SK-N-SH treated with all-trans-retinoic acid at 6 μM for 48 hours (cell line): ENCODE results near the gene LYRM9.

Experiments
- ATAC-seq: fragments of 200-7000 bp; cut with Tn5 transposase; 3 replicates; pipeline ENCODE4 v1.9.1; 2020; ENCODE audit warnings: mild to moderate bottlenecking, moderate library complexity
- ARNTL ChIP-seq: fragments of 450-650 bp; formaldehyde crosslinking; IDR thresholded peaks from 2 replicates; pipeline ENCODE4 v1.5.0; 2020; ENCODE audit warnings: low read depth, mild to moderate bottlenecking, moderate library complexity, borderline replicate concordance
- CSDC2 ChIP-seq: fragments of 250-450 bp; sonication (Bioruptor Pico); IDR thresholded peaks from 2 replicates; pipeline ENCODE4 v1.5.0; 2020; ENCODE audit warnings: mild to moderate bottlenecking, moderate library complexity
- CSRNP3 ChIP-seq: fragments of 250-450 bp; sonication (Bioruptor Pico); IDR thresholded peaks from 2 replicates; pipeline ENCODE4 v1.5.1; 2021; ENCODE audit warnings: mild to moderate bottlenecking, moderate library complexity
- GLIS3 ChIP-seq: fragments of 250-450 bp; sonication (Bioruptor Pico); IDR thresholded peaks from 2 replicates; pipeline ENCODE4 v1.5.0; 2020; ENCODE audit warnings: mild to moderate bottlenecking, moderate library complexity
- ISL1 ChIP-seq: fragments of 250-450 bp; sonication (Bioruptor Pico); IDR thresholded peaks from 2 replicates; pipeline ENCODE4 v2.1.2; 2022; ENCODE audit warnings: mild to moderate bottlenecking, moderate library complexity
- OSR1 ChIP-seq: fragments of 250-450 bp; sonication (Bioruptor Pico); IDR thresholded peaks from 2 replicates; pipeline ENCODE4 v1.8.0; 2022; ENCODE audit warnings: moderate library complexity, mild to moderate bottlenecking, inconsistent platforms
- PATZ1 ChIP-seq: fragments of 250-450 bp; sonication (Bioruptor Pico); IDR thresholded peaks from 2 replicates; pipeline ENCODE4 v1.8.0; 2020; ENCODE audit warnings: mild to moderate bottlenecking, moderate library complexity, borderline replicate concordance
- POU6F1 ChIP-seq: fragments of 250-450 bp; sonication (Bioruptor Pico); IDR thresholded peaks from 2 replicates; pipeline ENCODE4 v1.8.0; 2021; ENCODE audit warnings: low read depth, mild to moderate bottlenecking, moderate library complexity, borderline replicate concordance
- PPARA ChIP-seq: fragments of 250-450 bp; sonication (Bioruptor Pico); IDR thresholded peaks from 2 replicates; pipeline ENCODE4 v1.5.0; 2020; ENCODE audit warnings: mild to moderate bottlenecking, borderline replicate concordance
- RARB ChIP-seq: fragments of 250-450 bp; sonication (Bioruptor Pico); IDR thresholded peaks from 2 replicates; pipeline ENCODE4 v1.8.0; 2021; ENCODE audit warnings: mild to moderate bottlenecking, moderate library complexity
- SNAI2 ChIP-seq: fragments of 250-450 bp; sonication (Bioruptor Pico); IDR thresholded peaks from 2 replicates; pipeline ENCODE4 v1.5.0; 2020; ENCODE audit warnings: mild to moderate bottlenecking, moderate library complexity
- TCF4 ChIP-seq: fragments of 250-450 bp; sonication (Bioruptor Pico); IDR thresholded peaks from 2 replicates; pipeline ENCODE4 v1.8.0; 2021; ENCODE audit warnings: mild to moderate bottlenecking, moderate library complexity, borderline replicate concordance
- TOX ChIP-seq: fragments of 250-450 bp; sonication (Bioruptor Pico); IDR thresholded peaks from 2 replicates; pipeline ENCODE4 v1.8.0; 2021; ENCODE audit warnings: mild to moderate bottlenecking, moderate library complexity, borderline replicate concordance
- TSHZ2 ChIP-seq: fragments of 250-450 bp; sonication (Bioruptor Pico); IDR thresholded peaks from 2 replicates; pipeline ENCODE4 v1.5.0; 2020; ENCODE audit warnings: mild to moderate bottlenecking, moderate library complexity
- ZC3H10 ChIP-seq: fragments of 250-450 bp; sonication (Bioruptor Pico); IDR thresholded peaks from 2 replicates; pipeline ENCODE4 v1.5.1; 2021; ENCODE audit warnings: mild to moderate bottlenecking, moderate library complexity
- ZFP3 ChIP-seq: fragments of 250-450 bp; sonication (Bioruptor Pico); IDR thresholded peaks from 2 replicates; pipeline ENCODE4 v1.5.0; 2020; ENCODE audit warnings: mild to moderate bottlenecking, moderate library complexity
- ZFP30 ChIP-seq: fragments of 450-650 bp; formaldehyde crosslinking; IDR thresholded peaks from 2 replicates; pipeline ENCODE4 v1.5.0; 2022; ENCODE audit warnings: mild to moderate bottlenecking, moderate library complexity
- ZNF565 ChIP-seq: fragments of 450-650 bp; formaldehyde crosslinking; conservative IDR thresholded peaks from 2 replicates; pipeline ENCODE4 v1.5.0; 2020; ENCODE audit warnings: low read depth, mild to moderate bottlenecking, moderate library complexity
- ZNF70 ChIP-seq: fragments of 450-650 bp; formaldehyde crosslinking; IDR thresholded peaks from 2 replicates; pipeline ENCODE4 v1.5.0; 2020; ENCODE audit warnings: mild to moderate bottlenecking, moderate library complexity
- ZNF8 ChIP-seq: fragments of 450-650 bp; formaldehyde crosslinking; IDR thresholded peaks from 2 replicates; pipeline ENCODE4 v1.5.0; 2020; ENCODE audit warnings: mild to moderate bottlenecking, moderate library complexity
- TF ChIP-seq, protein P1 (sequence below): fragments of 250-450 bp; sonication (Bioruptor Pico); IDR thresholded peaks from 2 replicates; pipeline ENCODE4 v1.5.1; 2020; ENCODE audit warnings: low read depth, mild to moderate bottlenecking, moderate library complexity

Gene LYRM9

DNA sequence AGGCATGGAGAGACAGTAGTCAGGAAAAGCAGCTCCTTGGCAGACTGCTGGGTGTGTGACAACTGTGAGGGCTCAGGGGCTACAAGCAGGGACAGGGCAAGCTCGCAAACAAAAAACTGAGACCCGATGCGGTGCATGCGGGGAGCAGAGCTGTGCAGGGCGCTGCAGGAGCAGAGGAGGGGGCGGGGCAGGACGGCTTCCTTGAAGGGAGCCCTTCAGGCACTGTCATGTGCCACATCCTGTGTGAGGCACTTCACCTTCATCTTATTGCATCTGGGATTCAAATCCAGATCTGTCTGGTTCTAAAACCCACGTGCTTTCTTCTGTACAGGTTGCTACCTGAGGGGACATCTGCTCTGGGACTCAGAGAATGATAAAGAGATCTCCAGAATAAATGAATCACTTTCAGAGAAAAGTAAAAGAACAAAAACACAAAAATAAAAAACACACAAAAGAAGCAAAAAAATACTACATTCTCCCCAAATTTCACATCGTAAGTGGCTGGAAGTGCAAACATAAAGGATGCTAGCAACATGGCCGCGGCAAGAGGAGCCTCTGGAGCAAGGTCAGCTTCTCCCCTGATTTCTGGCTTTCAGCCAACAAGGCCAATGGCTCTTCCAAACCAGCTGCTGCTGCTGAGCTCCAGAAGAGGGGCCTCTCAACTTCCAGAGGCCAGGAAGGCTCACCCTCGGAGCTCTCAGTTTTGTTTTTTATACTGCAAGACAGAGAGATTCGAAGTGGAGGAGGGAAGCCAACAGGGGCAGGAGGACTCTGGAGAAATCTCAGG, 14.2 kb downstream of the LYRM9 start:
- TF ChIP-seq TOX (CRISPR knock-in tag) (no peak), PPARA (CRISPR knock-in tag) (no peak), TCF4 (CRISPR knock-in tag) (no peak), CSDC2 (no peak)
- no peak for ATAC-seq

DNA sequence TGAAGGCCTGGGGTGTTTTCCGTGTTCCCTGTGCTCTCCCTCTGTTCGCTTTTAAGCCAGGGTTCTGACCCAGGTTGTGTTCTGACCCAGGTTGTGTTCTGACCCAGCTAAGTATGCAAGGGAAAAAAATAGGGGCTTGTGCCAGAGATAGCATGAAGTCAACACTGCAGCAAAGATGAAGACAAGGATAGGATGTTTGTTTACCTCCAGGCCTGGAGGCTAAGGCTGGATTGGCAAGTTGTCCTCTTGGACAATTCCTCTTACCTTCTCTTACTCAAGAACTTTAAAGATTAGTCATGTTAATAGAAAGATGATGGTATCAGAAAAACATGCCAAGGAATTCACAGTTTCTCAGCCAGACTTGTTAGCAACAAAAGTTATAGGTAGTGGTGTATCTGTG, 19.4 kb downstream of the LYRM9 start:
- TF ChIP-seq ZNF565 (CRISPR knock-in tag) (no peak), ISL1 (CRISPR knock-in tag) (no peak), TSHZ2 (no peak), TOX (CRISPR knock-in tag) (no peak), ZC3H10 (CRISPR knock-in tag) (no peak), RARB (CRISPR knock-in tag) (no peak), OSR1 (CRISPR knock-in tag) (no peak), GLIS3 (no peak), ZNF70 (no peak), ARNTL (CRISPR knock-in tag) (no peak), ZFP30 (CRISPR knock-in tag) (no peak), SNAI2 (CRISPR knock-in tag) (no peak), ZNF8 (CRISPR knock-in tag) (no peak), CSRNP3 (CRISPR knock-in tag) (no peak), CSDC2 (no peak), POU6F1 (CRISPR knock-in tag) (no peak), PPARA (CRISPR knock-in tag) (no peak)
- TF ChIP-seq, protein P1, sequence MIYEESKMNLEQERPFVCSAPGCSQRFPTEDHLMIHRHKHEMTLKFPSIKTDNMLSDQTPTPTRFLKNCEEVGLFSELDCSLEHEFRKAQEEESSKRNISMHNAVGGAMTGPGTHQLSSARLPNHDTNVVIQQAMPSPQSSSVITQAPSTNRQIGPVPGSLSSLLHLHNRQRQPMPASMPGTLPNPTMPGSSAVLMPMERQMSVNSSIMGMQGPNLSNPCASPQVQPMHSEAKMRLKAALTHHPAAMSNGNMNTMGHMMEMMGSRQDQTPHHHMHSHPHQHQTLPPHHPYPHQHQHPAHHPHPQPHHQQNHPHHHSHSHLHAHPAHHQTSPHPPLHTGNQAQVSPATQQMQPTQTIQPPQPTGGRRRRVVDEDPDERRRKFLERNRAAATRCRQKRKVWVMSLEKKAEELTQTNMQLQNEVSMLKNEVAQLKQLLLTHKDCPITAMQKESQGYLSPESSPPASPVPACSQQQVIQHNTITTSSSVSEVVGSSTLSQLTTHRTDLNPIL = no peak
- no peak for ATAC-seq

- no peak for TF ChIP-seq OSR1 (CRISPR knock-in tag)
- no peak for TF ChIP-seq ZFP3 (CRISPR knock-in tag)
- TF ChIP-seq POU6F1 (CRISPR knock-in tag) = no peak
- no peak for TF ChIP-seq PATZ1 (CRISPR knock-in tag)
- no peak for TF ChIP-seq ZFP30 (CRISPR knock-in tag)
- ATAC-seq = no peak
These were observed 20.0 kb downstream of the LYRM9 start for GRCh38 chr17:27873211-27873610.
